ENCODE data around the gene SPIN1. TPM values are rescaled to one million over a fixed set of nuclear protein-coding genes. Genes with fewer than 3 reads are reported as not detected.

Gene SPIN1
- total RNA-seq, 1 experiment from 2014 or later = 64.4 TPM

GRCh38 chr9:88498880-88499279 lies 110.6 kb downstream of the SPIN1 start:
- no peak for DNase-seq (ENCODE audit: low spot score)

- DNase-seq (ENCODE audit: low spot score) = no peak
Measured at GRCh38 chr9:88501086-88501485, 112.8 kb downstream of the SPIN1 start.

GRCh38 chr9:88502552-88503034 lies 114.3 kb downstream of the SPIN1 start:
- no peak for DNase-seq (ENCODE audit: low spot score)

DNA sequence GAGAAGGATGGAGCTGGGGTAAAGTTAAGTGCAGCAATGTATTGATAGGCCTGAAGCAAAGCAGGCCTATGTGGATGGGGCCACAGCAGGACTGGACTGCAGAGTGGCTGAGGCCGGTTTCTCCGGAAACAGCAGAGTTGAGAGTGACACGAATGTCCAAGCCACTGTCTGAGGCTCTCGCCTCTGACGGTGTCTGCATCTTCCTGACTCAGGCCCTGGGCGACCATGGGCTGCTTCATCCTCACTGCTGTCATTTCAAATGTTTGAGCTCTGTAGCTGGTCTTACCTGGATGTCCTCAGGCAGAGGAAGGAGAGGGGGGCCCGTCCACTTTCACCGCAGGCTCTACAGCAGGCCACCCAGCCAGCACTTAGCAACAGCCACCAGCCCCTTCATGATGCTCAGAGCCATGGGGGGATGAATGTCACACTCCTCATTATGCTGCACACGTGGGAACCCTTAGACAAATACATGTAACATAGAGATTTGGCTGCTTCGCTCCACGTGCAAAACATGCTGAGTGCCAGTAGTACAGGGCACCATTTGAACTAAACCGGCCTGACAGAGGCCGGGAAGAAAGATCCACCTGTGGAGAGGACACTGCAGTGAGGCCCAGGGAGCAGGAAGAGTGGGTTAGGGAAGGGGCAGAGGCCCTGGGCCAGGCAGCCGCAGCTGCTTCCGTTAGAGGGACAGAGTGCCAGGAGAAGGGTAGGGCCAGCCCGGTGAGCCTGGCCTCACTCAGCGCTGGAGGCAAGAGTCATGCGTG lies 115.0 kb downstream of the SPIN1 start:
- no peak for DNase-seq (ENCODE audit: low spot score)

DNA sequence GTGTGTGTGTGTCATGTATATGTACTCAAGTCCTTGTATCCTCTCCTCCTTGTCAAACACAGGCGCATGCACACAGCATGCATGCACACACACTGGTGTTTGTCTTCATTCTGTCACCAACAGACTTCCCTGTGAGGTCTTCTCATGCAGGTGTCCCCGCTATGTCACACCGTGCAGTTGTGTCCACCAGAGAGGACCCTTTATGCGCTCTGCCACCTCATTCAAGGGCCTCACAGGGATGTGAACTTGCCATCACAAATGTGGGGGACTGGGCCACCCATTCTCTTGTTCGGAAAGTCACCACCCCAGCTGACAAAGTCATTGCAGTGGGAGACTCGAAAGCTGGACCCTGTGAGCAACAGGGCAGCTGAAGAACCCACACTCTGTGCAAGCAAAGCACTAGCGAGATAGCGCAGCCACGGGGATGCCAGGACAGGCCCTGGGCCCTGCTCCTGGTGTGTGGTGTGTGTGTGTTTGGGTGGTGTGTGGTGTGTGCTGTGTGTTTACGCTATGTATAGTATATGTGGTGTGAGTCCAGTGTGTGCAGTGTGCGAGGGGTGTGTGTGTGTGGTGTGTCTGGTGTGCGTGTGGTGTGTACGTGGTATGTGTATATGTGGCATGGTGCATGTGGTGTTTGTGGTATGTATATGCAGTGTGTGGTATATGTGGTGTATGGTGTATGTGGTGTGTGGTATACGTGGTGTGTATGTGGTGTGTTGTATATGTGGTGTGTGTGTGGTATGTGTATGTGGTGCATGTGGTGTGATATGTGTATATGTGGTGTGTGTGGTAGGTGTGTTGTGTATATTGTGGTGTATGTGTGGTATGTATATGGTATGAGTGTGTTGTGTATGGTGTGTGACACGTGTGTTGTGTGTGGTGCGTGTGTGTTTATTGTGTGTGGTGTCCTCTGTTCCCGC lies 115.9 kb downstream of the SPIN1 start:
- DNase-seq (ENCODE audit: low spot score) = no peak

DNA sequence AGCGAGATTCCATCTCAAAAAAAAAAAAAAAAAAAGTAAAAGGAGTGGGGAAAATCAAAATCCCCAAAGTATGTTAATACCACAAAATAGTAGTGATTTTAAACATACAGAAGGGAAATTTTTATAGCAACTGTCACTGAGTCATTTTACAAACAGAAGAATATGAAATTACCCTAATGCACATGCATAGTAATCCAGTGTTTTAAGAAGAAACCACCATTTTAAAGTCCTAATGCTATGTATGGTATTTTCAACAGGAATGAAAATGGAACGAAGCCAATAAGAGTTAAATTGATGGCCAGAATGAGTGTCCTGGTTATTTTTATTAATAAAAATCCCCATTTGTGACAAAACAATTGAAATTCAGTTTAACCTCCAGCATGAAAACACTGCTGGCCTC lies 120.1 kb downstream of the SPIN1 start:
- DNase-seq (ENCODE audit: low spot score) = no peak

GRCh38 chr9:88511906-88512305 lies 123.7 kb downstream of the SPIN1 start:
- DNase-seq (ENCODE audit: low spot score) = no peak

- DNase-seq (ENCODE audit: low spot score) = no peak
Measured at GRCh38 chr9:88514247-88514646, 126.0 kb downstream of the SPIN1 start.

GRCh38 chr9:88521308-88521707 lies 133.1 kb downstream of the SPIN1 start:
- no peak for DNase-seq (ENCODE audit: low spot score)

- no peak for DNase-seq (ENCODE audit: low spot score)
Measured at GRCh38 chr9:88522360-88522759, 134.1 kb downstream of the SPIN1 start.

DNA sequence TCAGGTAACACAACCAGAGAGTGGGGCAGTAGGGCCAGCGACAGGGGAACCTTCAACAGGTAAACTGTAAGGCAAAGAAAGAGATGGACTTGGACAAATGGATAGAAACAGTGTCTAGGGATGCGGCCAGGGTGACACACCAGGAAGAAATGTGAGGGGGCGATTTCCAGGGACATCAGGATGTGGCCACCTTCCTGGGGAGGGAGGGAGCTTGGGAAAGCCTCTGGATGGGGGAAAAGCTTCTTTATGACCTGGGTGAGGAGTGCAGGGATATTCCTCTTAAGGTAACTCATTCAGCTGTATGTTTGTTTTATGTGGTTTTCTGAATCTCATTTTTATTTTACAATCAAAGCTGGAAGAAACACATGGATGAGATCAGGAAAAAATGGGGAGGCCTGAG lies 134.8 kb downstream of the SPIN1 start:
- DNase-seq (ENCODE audit: low spot score) = peak; percentile 35

DNA sequence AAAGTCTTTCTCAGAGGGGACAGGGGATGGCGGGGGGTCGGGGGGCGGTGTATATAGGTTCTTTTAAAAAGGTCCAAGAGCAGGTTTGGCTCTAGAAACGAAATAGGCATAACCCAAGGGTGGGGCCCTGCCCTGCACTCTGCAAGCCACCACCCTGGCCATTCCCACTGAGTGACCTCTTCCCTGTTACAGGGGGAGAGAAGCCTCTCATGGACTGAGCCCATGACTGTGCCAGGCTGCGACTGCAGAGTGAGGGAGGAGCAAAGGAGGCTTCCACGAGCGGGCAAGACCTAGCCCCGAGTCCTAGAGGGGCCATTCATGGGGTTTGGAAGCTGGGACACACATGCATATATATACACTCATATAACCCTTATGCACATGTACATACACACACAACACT lies 136.7 kb downstream of the SPIN1 start:
- DNase-seq (ENCODE audit: low spot score) = no peak

DNA sequence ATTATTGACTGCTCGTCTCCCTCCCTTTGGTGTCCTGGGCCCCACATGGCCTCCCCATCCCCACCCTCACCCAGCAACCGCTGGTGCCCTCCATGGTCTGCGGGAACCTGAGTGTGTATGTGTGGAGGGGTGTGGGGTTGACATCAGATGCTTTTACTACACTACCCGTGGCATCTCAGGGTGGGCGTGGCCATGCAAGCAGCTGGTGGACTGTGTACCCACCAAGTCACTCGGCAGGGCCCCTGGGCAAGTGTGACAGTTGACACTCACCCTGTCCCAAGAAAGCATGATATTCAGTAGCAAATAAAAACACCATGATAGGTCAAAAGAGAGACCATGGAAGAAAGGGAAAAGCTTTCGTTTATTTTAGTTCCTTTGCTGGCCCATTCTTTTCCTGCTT lies 139.4 kb downstream of the SPIN1 start:
- DNase-seq (ENCODE audit: low spot score) = no peak

Other genes starting within 250 kb of the SPIN1 start
- gene SPATA31C2, start 250.0 kb upstream of the SPIN1 start, total RNA-seq (2014; rRNA removed; shearing (Covaris generic)) = not detected in 2 replicates
- not detected in 2 replicates for gene NXNL2, start 146.7 kb downstream of the SPIN1 start, total RNA-seq (2014; rRNA removed; shearing (Covaris generic))

Data from H4 (cell line).